HG02763 (cell line): ENCODE data around the gene SMIM7.
A peak's percentile ranks its signal among the peaks of the same experiment; 100 is the strongest.
"Not testable (repeated sequence)": the region's sequence is repeated elsewhere in the genome, so short reads cannot be mapped to it uniquely, and the experiment has no call there.

ENCODE experiments used
- ATAC-seq: cut with Tn5 transposase; IDR thresholded peaks from one replicate; pipeline ENCODE4 v1.9.1; 2021; ENCODE audit warnings: mild to moderate bottlenecking, moderate library complexity; ENCODE audit not compliant: unreplicated experiment

Gene SMIM7

GRCh38 chr19:16655727-16656126, 4.2 kb downstream of the SMIM7 start:
- no peak for ATAC-seq

GRCh38 chr19:16654627-16655026, 5.3 kb downstream of the SMIM7 start:
- ATAC-seq = no peak

- no peak for ATAC-seq
Observed at GRCh38 chr19:16654140-16654539, 5.8 kb downstream of the SMIM7 start.

GRCh38 chr19:16652854-16653253, 7.1 kb downstream of the SMIM7 start:
- no peak for ATAC-seq

- not testable (repeated sequence) for ATAC-seq
Observed at GRCh38 chr19:16651421-16652188, 8.3 kb downstream of the SMIM7 start.

- no peak for ATAC-seq
Observed at GRCh38 chr19:16650821-16651220, 9.1 kb downstream of the SMIM7 start.

GRCh38 chr19:16649734-16650133, 10.2 kb downstream of the SMIM7 start:
- no peak for ATAC-seq

- ATAC-seq = no peak
Observed at GRCh38 chr19:16645140-16645539, 14.8 kb downstream of the SMIM7 start.

GRCh38 chr19:16641695-16642094, 18.2 kb downstream of the SMIM7 start:
- no peak for ATAC-seq

- no peak for ATAC-seq
Observed at GRCh38 chr19:16640951-16641350, 19.0 kb downstream of the SMIM7 start.

GRCh38 chr19:16638666-16639065, 21.3 kb downstream of the SMIM7 start:
- no peak for ATAC-seq

- ATAC-seq = no peak
Observed at GRCh38 chr19:16637535-16637934, 22.4 kb downstream of the SMIM7 start.

GRCh38 chr19:16631465-16631864, 28.5 kb downstream of the SMIM7 start:
- ATAC-seq = no peak

GRCh38 chr19:16628984-16629691, 30.8 kb downstream of the SMIM7 start:
- ATAC-seq = no peak

- ATAC-seq = peak; percentile 90
Observed at GRCh38 chr19:16628183-16628983, 31.6 kb downstream of the SMIM7 start, which contains the start of gene MED26. TSS of gene MED26 (minus strand) at chr19:16628204. CDS start at chr19:16627943, 261 bp downstream.

GRCh38 chr19:16627928-16628182, 32.1 kb downstream of the SMIM7 start:
- ATAC-seq = no peak

GRCh38 chr19:16627193-16627927, 32.6 kb downstream of the SMIM7 start:
- ATAC-seq = peak; percentile 6

GRCh38 chr19:16626796-16627192, 33.1 kb downstream of the SMIM7 start:
- no peak for ATAC-seq

GRCh38 chr19:16625163-16625958, 34.6 kb downstream of the SMIM7 start:
- no peak for ATAC-seq

GRCh38 chr19:16624236-16624635, 35.7 kb downstream of the SMIM7 start:
- no peak for ATAC-seq
